ENCODE data around the gene BRD7.

DNA sequence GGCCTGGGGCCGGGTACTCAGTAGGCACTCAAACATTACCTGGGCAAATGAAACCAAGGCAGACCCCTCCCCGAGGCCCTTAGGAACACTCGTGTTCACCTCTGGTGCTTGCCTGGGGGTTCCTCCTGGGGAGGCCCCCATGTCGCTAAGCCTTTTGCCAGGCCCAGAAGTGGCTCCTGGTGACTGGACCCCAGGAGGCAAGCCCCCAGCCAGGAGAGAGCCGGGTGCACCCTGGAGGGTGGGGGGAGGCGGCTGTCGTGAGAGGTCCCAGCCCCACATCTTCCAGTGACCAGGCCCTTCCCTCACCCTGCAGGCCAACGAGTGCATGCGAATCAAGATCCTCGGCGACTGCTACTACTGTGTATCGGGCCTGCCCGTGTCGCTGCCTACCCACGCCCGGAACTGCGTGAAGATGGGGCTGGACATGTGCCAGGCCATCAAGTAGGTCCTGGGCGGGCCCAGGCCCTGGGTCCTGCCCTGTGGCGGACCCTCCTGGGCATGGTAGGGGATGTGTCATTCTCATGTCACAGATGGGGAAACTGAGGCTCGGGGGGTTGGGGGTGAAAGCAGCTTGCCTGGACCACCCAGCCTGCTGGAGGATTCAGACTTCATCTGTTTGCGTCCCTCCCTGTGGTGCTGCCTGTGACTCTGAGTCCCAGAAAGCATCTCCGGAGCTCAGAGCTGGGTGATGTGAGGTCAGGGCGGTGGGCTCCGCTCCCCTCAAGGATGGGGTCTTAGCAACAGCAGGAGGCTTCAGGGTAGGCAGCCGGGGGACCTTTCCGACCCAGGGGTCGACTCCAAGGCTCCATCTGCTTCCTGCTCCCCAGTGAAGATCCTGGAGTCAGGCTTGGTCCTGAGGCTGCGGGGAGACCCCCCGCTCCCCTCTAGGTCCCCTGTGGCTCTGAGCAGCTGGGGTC lies 69.9 kb downstream of the BRD7 start:
- TF ChIP-seq, protein P1, sequence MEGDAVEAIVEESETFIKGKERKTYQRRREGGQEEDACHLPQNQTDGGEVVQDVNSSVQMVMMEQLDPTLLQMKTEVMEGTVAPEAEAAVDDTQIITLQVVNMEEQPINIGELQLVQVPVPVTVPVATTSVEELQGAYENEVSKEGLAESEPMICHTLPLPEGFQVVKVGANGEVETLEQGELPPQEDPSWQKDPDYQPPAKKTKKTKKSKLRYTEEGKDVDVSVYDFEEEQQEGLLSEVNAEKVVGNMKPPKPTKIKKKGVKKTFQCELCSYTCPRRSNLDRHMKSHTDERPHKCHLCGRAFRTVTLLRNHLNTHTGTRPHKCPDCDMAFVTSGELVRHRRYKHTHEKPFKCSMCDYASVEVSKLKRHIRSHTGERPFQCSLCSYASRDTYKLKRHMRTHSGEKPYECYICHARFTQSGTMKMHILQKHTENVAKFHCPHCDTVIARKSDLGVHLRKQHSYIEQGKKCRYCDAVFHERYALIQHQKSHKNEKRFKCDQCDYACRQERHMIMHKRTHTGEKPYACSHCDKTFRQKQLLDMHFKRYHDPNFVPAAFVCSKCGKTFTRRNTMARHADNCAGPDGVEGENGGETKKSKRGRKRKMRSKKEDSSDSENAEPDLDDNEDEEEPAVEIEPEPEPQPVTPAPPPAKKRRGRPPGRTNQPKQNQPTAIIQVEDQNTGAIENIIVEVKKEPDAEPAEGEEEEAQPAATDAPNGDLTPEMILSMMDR (IDR thresholded peaks at IDR 0.05; ENCODE audit: extremely low read depth in 1 of 2, insufficient read depth in 1 of 2, low read depth in 1 of 2, low read length in 2 of 2) = no peak
- no peak for TF ChIP-seq EZH2 (IDR thresholded peaks at IDR 0.05; ENCODE audit: borderline replicate concordance, low read depth, low read length, severe bottlenecking)
- no peak for TF ChIP-seq POLR2A (IDR thresholded peaks at IDR 0.05; ENCODE audit: low read depth, low read length)
- TF ChIP-seq POLR2AphosphoS5 (IDR thresholded peaks at IDR 0.05; ENCODE audit: insufficient read depth, low read depth, low read length) = no peak
